GM12801 (cell line): ENCODE measurements around the gene CEBPZ.

ENCODE experiments used
- CTCF ChIP-seq: IDR thresholded peaks from one replicate; pipeline ENCODE4 v1.5.1; 2011; ENCODE audit warnings: control low read depth; ENCODE audit not compliant: insufficient read length; ENCODE audit errors: extremely low read depth

Gene CEBPZ

GRCh38 chr2:37231241-37232130 is at the start of gene CEBPZ, which contains the start of gene NDUFAF7:
TSS of gene CEBPZ (minus strand) at chr2:37231596. CDS start at chr2:37231567, 29 bp downstream.
TSS of gene NDUFAF7 (plus strand) at chr2:37231658. CDS start at chr2:37231706, 48 bp downstream.
- no peak for TF ChIP-seq CTCF

GRCh38 chr2:37276291-37276690 is 44.9 kb upstream of the CEBPZ start:
- TF ChIP-seq CTCF, result no peak

GRCh38 chr2:37274359-37274965 is 43.1 kb upstream of the CEBPZ start:
- TF ChIP-seq CTCF, result no peak

- TF ChIP-seq CTCF, result no peak
Measured at GRCh38 chr2:37271376-37272067, 40.1 kb upstream of the CEBPZ start.

GRCh38 chr2:37268111-37268510 is 36.7 kb upstream of the CEBPZ start:
- TF ChIP-seq CTCF, result no peak

- TF ChIP-seq CTCF, result no peak
Measured at GRCh38 chr2:37267685-37268084, 36.3 kb upstream of the CEBPZ start.

GRCh38 chr2:37263839-37264238 is 32.4 kb upstream of the CEBPZ start:
- TF ChIP-seq CTCF, result no peak
